GM19397 (cell line): ENCODE measurements around the gene DAZ1.
"Not testable (repeated sequence)": the region's sequence is repeated elsewhere in the genome, so short reads cannot be mapped to it uniquely, and the experiment has no call there.

Experiments used
- ATAC-seq: cut with Tn5 transposase; IDR thresholded peaks from one replicate; pipeline ENCODE4 v1.9.1; 2021; ENCODE audit warnings: mild to moderate bottlenecking, moderate library complexity; ENCODE audit not compliant: unreplicated experiment

DAZ1 gene, protein sequence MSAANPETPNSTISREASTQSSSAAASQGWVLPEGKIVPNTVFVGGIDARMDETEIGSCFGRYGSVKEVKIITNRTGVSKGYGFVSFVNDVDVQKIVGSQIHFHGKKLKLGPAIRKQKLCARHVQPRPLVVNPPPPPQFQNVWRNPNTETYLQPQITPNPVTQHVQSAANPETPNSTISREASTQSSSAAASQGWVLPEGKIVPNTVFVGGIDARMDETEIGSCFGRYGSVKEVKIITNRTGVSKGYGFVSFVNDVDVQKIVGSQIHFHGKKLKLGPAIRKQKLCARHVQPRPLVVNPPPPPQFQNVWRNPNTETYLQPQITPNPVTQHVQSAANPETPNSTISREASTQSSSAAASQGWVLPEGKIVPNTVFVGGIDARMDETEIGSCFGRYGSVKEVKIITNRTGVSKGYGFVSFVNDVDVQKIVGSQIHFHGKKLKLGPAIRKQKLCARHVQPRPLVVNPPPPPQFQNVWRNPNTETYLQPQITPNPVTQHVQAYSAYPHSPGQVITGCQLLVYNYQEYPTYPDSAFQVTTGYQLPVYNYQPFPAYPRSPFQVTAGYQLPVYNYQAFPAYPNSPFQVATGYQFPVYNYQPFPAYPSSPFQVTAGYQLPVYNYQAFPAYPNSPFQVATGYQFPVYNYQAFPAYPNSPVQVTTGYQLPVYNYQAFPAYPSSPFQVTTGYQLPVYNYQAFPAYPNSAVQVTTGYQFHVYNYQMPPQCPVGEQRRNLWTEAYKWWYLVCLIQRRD

DNA sequence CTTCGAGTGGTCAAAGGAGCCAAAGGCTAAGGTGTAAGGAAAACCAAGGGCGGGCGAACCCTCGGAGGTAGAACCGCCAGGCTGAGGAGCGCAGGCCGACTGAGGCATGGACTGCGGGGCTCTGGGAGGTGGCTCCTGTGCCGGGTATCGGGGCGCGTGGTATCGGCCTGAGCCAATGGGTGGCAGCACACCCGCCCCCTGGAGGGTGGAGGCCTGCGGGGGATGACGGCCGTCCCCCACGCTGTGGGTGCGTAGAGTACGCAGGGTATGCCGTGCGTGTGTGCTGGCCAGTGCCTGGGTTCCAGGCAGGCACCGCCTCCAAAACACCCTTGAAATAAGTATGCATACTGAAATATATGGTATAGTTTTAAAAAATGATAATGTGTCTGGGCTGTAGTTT, at the start of gene DAZ1:
TSS of gene DAZ1 (minus strand) at position 101 of the 400 bp plus-strand sequence. CDS start 208 bp downstream, outside the sequence.
- ATAC-seq = not testable (repeated sequence)

DNA sequence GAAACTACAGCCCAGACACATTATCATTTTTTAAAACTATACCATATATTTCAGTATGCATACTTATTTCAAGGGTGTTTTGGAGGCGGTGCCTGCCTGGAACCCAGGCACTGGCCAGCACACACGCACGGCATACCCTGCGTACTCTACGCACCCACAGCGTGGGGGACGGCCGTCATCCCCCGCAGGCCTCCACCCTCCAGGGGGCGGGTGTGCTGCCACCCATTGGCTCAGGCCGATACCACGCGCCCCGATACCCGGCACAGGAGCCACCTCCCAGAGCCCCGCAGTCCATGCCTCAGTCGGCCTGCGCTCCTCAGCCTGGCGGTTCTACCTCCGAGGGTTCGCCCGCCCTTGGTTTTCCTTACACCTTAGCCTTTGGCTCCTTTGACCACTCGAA, 20.4 kb upstream of the DAZ1 start, which contains the start of gene DAZ2:
TSS of gene DAZ2 (plus strand) at position 301 of the 400 bp plus-strand sequence. CDS start 208 bp downstream, outside the sequence.
- not testable (repeated sequence) for ATAC-seq

GRCh38 chrY:23210681-23211080, 11.9 kb upstream of the DAZ1 start:
- not testable (repeated sequence) for ATAC-seq

DNA sequence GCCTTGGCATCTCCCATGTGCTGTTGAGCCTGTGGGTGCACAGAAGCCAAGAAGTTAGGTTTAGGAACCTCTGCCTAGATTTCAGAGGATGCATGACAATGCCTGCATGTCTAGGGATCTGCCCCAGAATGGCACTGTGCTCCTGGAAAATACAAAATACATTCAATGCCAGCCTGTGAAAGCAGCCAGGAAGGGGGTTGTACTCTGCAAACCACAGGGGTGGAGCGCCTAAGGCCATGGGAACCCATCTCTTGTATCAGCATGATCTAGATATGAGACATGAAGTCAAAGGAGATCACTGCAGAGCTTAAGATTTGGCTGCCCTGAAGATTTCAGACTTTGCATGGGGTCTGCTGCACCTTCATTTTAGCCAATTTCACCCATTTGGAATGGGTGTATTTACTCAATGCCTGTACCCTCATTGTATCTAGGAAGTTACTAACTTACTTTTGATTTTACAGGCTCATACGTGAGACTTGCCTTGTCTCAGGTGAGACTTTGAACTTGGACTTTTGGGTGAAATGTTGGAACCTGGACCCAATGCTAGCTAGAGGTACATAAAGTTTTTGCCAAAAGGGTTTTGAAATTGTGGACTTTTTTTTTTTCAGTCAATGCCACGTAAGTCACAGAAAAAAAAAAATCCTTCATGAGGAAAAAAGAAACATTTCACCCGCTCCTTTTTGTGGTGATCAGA, 11.1 kb upstream of the DAZ1 start:
- not testable (repeated sequence) for ATAC-seq

- not testable (repeated sequence) for ATAC-seq
Measured at GRCh38 chrY:23207455-23207854, 8.6 kb upstream of the DAZ1 start.
